ENCODE measurements around the gene CLCA2.

The CLCA2 gene

GRCh38 chr1:86429122-86429725 is 5.3 kb downstream of the CLCA2 start:
- no peak for DNase-seq (ENCODE audit: low spot score)

- no peak for DNase-seq (ENCODE audit: low spot score)
These were observed 5.9 kb downstream of the CLCA2 start for GRCh38 chr1:86429835-86430234.

GRCh38 chr1:86430376-86430775 is 6.4 kb downstream of the CLCA2 start:
- DNase-seq (ENCODE audit: low spot score): no peak

GRCh38 chr1:86434059-86434458 is 10.1 kb downstream of the CLCA2 start:
- DNase-seq (ENCODE audit: low spot score): no peak

- no peak for DNase-seq (ENCODE audit: low spot score)
These were observed 11.4 kb downstream of the CLCA2 start for GRCh38 chr1:86435327-86435726.

- DNase-seq (ENCODE audit: low spot score): no peak
These were observed 12.1 kb downstream of the CLCA2 start for GRCh38 chr1:86436041-86436440.

GRCh38 chr1:86441581-86441980 is 17.6 kb downstream of the CLCA2 start:
- DNase-seq (ENCODE audit: low spot score): no peak

GRCh38 chr1:86441997-86442396 is 18.0 kb downstream of the CLCA2 start:
- DNase-seq (ENCODE audit: low spot score): no peak

- DNase-seq (ENCODE audit: low spot score): no peak
These were observed 21.9 kb downstream of the CLCA2 start for GRCh38 chr1:86445919-86446318.

GRCh38 chr1:86447198-86447790 is 23.3 kb downstream of the CLCA2 start:
- DNase-seq (ENCODE audit: low spot score): no peak

GRCh38 chr1:86448670-86449069 is 24.7 kb downstream of the CLCA2 start:
- DNase-seq (ENCODE audit: low spot score): no peak

- DNase-seq (ENCODE audit: low spot score): no peak
These were observed 25.1 kb downstream of the CLCA2 start for GRCh38 chr1:86449103-86449502.

GRCh38 chr1:86450847-86451246 is 26.9 kb downstream of the CLCA2 start:
- DNase-seq (ENCODE audit: low spot score): no peak

- no peak for DNase-seq (ENCODE audit: low spot score)
These were observed 29.7 kb downstream of the CLCA2 start for GRCh38 chr1:86453664-86454063.

- no peak for DNase-seq (ENCODE audit: low spot score)
These were observed 31.1 kb downstream of the CLCA2 start for GRCh38 chr1:86455073-86455472.

- no peak for DNase-seq (ENCODE audit: low spot score)
These were observed 37.0 kb downstream of the CLCA2 start for GRCh38 chr1:86460998-86461397.

- no peak for DNase-seq (ENCODE audit: low spot score)
These were observed 37.5 kb downstream of the CLCA2 start for GRCh38 chr1:86461482-86461881.

- no peak for DNase-seq (ENCODE audit: low spot score)
These were observed 40.8 kb downstream of the CLCA2 start for GRCh38 chr1:86464819-86465218.

GRCh38 chr1:86466109-86466844 is 42.3 kb downstream of the CLCA2 start:
- DNase-seq (ENCODE audit: low spot score): no peak

GRCh38 chr1:86466986-86467385 is 43.0 kb downstream of the CLCA2 start:
- DNase-seq (ENCODE audit: low spot score): no peak

GRCh38 chr1:86468501-86468977 is 44.6 kb downstream of the CLCA2 start, which contains the start of gene CLCA1:
Gene CLCA1 (plus strand): TSS chr1:86468927. CDS start chr1:86468972, 45 bp downstream.
- no peak for DNase-seq (ENCODE audit: low spot score)

GRCh38 chr1:86470859-86471258 is 46.9 kb downstream of the CLCA2 start:
- no peak for DNase-seq (ENCODE audit: low spot score)

- no peak for DNase-seq (ENCODE audit: low spot score)
These were observed 47.3 kb downstream of the CLCA2 start for GRCh38 chr1:86471291-86471690.

Data from iPS-NIHi11 (cell line).